Karpas-422 (cell line): ENCODE data around the gene THOC1. TPM values are rescaled to one million over a fixed set of nuclear protein-coding genes. Genes with fewer than 3 reads are reported as not detected.

Experiments
- DNase-seq: peaks from one replicate; pipeline ENCODE4 v3.0.0-alpha.2; 2015
- H2AFZ ChIP-seq: fragments of 200-600 bp; sonication (generic); 2 replicates; pipeline ENCODE4 v1.6.1; 2014; ENCODE audit warnings: antibody characterized with exemption, low read length, mixed read lengths
- H3K27ac ChIP-seq: fragments of 200-600 bp; sonication (generic); 2 replicates; pipeline ENCODE4 v1.5.1; 2014; ENCODE audit warnings: mild to moderate bottlenecking, low read length, moderate library complexity
- H3K27me3 ChIP-seq: fragments of 200-600 bp; sonication (generic); 2 replicates; pipeline ENCODE4 v1.6.1; 2014; ENCODE audit warnings: low read length, mixed read lengths
- H3K36me3 ChIP-seq: fragments of 200-600 bp; sonication (generic); 2 replicates; pipeline ENCODE4 v1.6.1; 2014; ENCODE audit warnings: low read length, mixed read lengths; ENCODE audit not compliant: insufficient read depth
- H3K4me1 ChIP-seq: fragments of 200-600 bp; sonication (generic); 2 replicates; pipeline ENCODE4 v1.6.1; 2014; ENCODE audit warnings: mild to moderate bottlenecking, low read length, mixed read lengths
- H3K4me2 ChIP-seq: fragments of 200-600 bp; sonication (generic); 2 replicates; pipeline ENCODE4 v1.6.1; 2014; ENCODE audit warnings: low read length, low read depth, mild to moderate bottlenecking; ENCODE audit not compliant: poor library complexity, severe bottlenecking
- H3K4me3 ChIP-seq: fragments of 200-600 bp; sonication (generic); 2 replicates; pipeline ENCODE4 v1.5.1; 2014; ENCODE audit warnings: mild to moderate bottlenecking, antibody characterized with exemption, low read length, mixed read lengths
- H3K79me2 ChIP-seq: fragments of 200-600 bp; sonication (generic); 2 replicates; pipeline ENCODE4 v1.6.1; 2014; ENCODE audit warnings: mild to moderate bottlenecking, low read length, mixed read lengths
- H3K9ac ChIP-seq: fragments of 200-600 bp; sonication (generic); 2 replicates; pipeline ENCODE4 v1.6.0; 2014; ENCODE audit warnings: low read length
- H3K9me2 ChIP-seq: fragments of 200-600 bp; sonication (generic), shearing (Covaris generic); replicated peaks from 2 replicates; pipeline ENCODE4 v1.6.0; 2014; ENCODE audit warnings: mild to moderate bottlenecking, low read length, moderate library complexity; ENCODE audit not compliant: insufficient read depth
- H3K9me3 ChIP-seq: fragments of 300-700, 200-600 bp; sonication (generic); 2 replicates; pipeline ENCODE4 v1.6.1; 2014; ENCODE audit warnings: low read length, mixed read lengths
- H4K20me1 ChIP-seq: fragments of 200-600 bp; sonication (generic); 2 replicates; pipeline ENCODE4 v1.6.1; 2014; ENCODE audit warnings: mild to moderate bottlenecking, antibody characterized with exemption, low read length, low read depth; ENCODE audit not compliant: insufficient read depth
- total RNA-seq: library from RNA; depleted of rRNA; stranded (reverse); fragments of >200 nt; shearing (Covaris generic); gene quantifications from 2 replicates; pipeline ENCODE4 v1.2.3, GENCODE V29; 2014; ENCODE audit warnings: low replicate concordance

Gene THOC1
- total RNA-seq, 1 experiment from 2014 or later: 84.2 TPM

DNA sequence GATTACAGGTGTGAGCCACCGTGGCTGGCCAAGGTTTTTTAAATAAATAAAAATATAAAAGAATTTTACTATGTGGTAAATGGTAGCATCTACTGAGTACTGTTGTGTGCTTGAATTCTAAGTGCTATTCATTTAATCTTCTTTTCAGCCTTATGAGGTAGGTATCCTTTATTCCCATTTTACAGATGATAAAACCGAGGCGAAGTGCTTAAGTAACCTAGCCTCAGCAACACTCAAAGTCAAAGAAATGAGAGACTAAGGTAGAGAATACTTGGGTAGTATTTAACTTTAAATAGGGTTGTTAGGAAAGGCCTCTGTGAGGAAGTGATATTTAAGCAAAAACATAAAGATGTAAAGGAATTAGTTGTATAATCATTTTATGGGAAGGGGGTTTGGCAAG lies 5.7 kb upstream of the THOC1 start:
- Histone ChIP-seq H3K9me3 (no peaks in the 10 kb centered on the region), H3K4me1 (peaks cover 13% of the 10 kb centered on the region), H2AFZ (no peak overlapping the region), H3K9ac (no peak overlapping the region), H3K27ac (no peak overlapping the region), H3K27me3 (no peaks in the 10 kb centered on the region), H3K4me3 (no peak overlapping the region), H3K36me3 (no peaks in the 10 kb centered on the region), H3K4me2 (no peak overlapping the region), H3K79me2 (peaks cover 6% of the 10 kb centered on the region), H3K9me2 (no peaks in the 10 kb centered on the region), H4K20me1 (no peaks in the 10 kb centered on the region)
- no peak for DNase-seq

DNA sequence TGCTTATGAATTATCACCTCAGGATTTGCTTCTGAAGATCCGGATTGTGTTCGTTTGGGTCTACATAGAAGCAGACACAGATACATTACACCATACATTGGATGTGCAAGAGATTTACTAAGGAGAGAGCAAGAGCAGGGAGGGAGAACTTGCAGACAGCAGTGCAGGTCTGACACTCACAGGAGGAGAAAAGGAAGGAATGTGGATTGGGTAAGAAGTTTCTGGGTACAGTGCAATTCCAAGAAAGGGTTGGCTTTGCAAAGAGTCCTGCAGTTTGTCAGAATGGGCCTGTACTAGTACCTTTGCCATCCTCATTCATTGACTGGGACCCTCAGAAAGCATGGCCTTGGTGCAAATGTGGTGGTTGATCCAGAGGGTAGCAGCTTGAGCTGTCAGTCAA lies 4.8 kb upstream of the THOC1 start:
- no peak for DNase-seq
- Histone ChIP-seq H3K9me3 (no peaks in the 10 kb centered on the region), H4K20me1 (no peaks in the 10 kb centered on the region), H3K4me2 (no peak overlapping the region), H3K4me1 (peaks cover 13% of the 10 kb centered on the region), H3K79me2 (peaks cover 12% of the 10 kb centered on the region), H3K27ac (no peak overlapping the region), H3K9ac (no peak overlapping the region), H3K9me2 (no peaks in the 10 kb centered on the region), H2AFZ (no peak overlapping the region), H3K27me3 (no peaks in the 10 kb centered on the region), H3K4me3 (no peak overlapping the region), H3K36me3 (no peaks in the 10 kb centered on the region)

DNA sequence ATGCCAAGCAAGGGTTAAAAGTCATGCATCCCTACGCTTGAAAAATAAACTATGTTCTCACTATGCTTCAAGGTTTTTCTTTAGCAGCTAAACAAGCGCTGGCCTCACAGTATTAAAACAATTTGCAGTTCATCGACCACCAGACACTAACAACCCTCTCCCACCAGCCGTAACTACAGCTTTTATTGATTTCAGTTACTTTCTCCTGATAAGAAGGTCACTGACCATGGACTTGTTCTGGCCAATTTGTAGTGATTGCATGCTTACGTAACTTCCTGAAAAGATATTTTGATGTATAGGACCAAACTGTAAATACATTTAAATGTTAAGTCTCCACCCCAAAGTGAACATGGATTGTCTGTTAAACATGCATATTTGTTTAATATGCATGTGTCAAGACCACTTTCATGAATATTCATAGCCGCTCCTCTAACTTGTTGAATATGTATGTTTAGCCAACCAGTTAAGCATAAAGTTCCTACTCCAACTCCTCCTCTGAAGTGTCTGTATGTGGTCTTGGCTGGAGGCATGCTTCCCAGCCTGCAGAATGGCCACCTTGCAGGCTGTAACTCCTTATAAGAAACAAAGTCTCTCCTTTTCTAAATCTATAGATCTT lies 1.7 kb upstream of the THOC1 start:
- no peaks in the 10 kb centered on the region for H3K9me3 ChIP-seq
- no peaks in the 10 kb centered on the region for H3K27me3 ChIP-seq
- H3K4me2 ChIP-seq: peak overlapping the region; percentile 90
- peaks cover 42% of the 10 kb centered on the region for H3K79me2 ChIP-seq
- no peak overlapping the region for H3K9ac ChIP-seq
- no peaks in the 10 kb centered on the region for H3K9me2 ChIP-seq
- H3K4me1 ChIP-seq: peaks cover 29% of the 10 kb centered on the region
- peak; percentile 43 for DNase-seq
- H2AFZ ChIP-seq: no peak overlapping the region
- peaks cover 7% of the 10 kb centered on the region; the same call in 1 of the 2 replicates for H3K36me3 ChIP-seq
- H3K27ac ChIP-seq: no peak overlapping the region
- 0 out of 2 replicates have a peak overlapping the region, but pooled peaks have one; percentile 2 for H3K4me3 ChIP-seq
- H4K20me1 ChIP-seq: no peaks in the 10 kb centered on the region

DNA sequence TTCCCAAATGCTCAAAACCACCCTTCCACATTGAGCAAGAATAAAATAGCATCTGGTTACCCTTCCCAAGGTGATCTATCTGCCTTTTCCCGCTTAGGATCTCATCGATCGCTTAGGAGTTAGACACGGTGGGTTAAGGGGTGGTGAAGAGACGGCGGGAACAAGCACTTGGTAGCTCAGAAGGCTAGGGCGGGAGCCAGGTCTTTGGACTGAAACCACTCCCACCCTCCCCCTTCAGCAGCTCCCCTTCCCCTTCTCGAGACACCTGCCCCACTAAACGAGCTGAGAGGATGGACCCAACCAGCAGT lies 513 bp downstream of the THOC1 start:
- Histone ChIP-seq H3K9me3 (no peaks in the 10 kb centered on the region), H3K79me2 (peaks cover 50% of the 10 kb centered on the region), H3K36me3 (peaks cover 20% of the 10 kb centered on the region; the same call in 1 of the 2 replicates), H2AFZ (peak overlapping the region; percentile 49; the same call in 1 of the 2 replicates), H4K20me1 (no peaks in the 10 kb centered on the region), H3K9ac (peak overlapping the region; percentile 98), H3K9me2 (no peaks in the 10 kb centered on the region), H3K4me3 (peak overlapping the region; percentile 96), H3K27ac (peak overlapping the region; percentile 14; the same call in 1 of the 2 replicates), H3K27me3 (no peaks in the 10 kb centered on the region), H3K4me1 (peaks cover 29% of the 10 kb centered on the region), H3K4me2 (peak overlapping the region; percentile 90)
- no peak for DNase-seq

DNA sequence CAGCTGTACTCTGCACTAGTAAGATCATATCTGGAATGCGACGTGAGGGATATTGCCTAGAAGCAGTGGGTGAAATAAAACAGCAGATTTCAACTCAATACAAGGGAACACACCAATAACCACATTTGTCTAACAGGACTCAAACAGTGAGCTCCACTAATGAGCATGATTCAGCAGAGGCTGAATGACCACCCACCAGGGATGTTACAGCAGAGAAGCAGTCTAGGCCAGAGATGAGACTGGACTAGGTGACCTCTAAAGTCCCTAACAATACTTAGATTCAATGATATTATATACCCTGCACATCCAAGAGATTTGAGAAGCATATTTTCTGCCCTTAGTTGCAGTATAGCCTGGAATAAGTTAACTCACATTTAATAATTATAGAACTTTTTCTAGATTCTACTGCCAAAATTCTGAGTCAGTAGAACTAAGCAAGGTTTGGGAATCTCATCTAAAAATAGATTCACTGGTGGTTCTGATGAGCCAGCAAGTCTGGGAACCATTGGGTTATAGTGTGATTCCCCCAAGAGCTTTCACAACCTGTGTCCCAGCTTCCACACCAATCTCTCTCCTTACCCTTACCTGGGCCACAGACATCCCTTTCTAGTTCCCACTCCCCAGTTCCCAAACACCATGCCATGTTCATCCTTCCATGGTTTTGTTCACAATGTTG lies 6.3 kb downstream of the THOC1 start:
- no peak overlapping the region for H3K4me3 ChIP-seq
- peaks cover 10% of the 10 kb centered on the region for H3K4me1 ChIP-seq
- no peak overlapping the region for H2AFZ ChIP-seq
- H3K9me2 ChIP-seq: no peaks in the 10 kb centered on the region
- H3K27me3 ChIP-seq: no peaks in the 10 kb centered on the region
- no peaks in the 10 kb centered on the region for H4K20me1 ChIP-seq
- H3K36me3 ChIP-seq: peaks cover 66% of the 10 kb centered on the region
- no peaks in the 10 kb centered on the region for H3K9me3 ChIP-seq
- no peak overlapping the region for H3K9ac ChIP-seq
- no peak for DNase-seq
- H3K4me2 ChIP-seq: no peak overlapping the region
- no peak overlapping the region for H3K27ac ChIP-seq
- H3K79me2 ChIP-seq: peaks cover 33% of the 10 kb centered on the region

DNA sequence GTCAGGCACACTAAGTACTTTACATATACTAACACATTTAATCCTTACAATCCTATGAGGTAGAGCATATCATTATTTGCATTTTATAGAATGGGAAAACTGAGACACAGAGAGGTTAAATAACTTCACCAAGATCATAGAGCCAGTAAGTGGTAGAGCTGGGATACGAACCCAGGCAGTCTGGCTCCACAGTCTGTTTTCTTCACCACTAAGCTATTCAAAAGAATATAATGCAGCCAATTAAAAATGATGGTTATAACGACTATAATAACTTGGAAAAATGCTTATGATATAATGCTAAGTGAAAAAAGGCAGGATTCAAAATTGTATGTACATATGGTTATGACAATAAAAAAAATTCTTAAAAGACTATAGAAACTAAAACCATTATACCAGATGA lies 7.3 kb downstream of the THOC1 start:
- H3K79me2 ChIP-seq: peaks cover 23% of the 10 kb centered on the region
- no peaks in the 10 kb centered on the region for H4K20me1 ChIP-seq
- no peak overlapping the region for H3K27ac ChIP-seq
- no peak overlapping the region for H3K4me2 ChIP-seq
- no peaks in the 10 kb centered on the region for H3K9me2 ChIP-seq
- peaks cover under 1% of the 10 kb centered on the region; the same call in 1 of the 2 replicates for H3K4me1 ChIP-seq
- no peak overlapping the region for H3K4me3 ChIP-seq
- H3K27me3 ChIP-seq: no peaks in the 10 kb centered on the region
- DNase-seq: no peak
- H3K9ac ChIP-seq: no peak overlapping the region
- H3K9me3 ChIP-seq: no peaks in the 10 kb centered on the region
- H2AFZ ChIP-seq: no peak overlapping the region
- H3K36me3 ChIP-seq: peaks cover 71% of the 10 kb centered on the region

DNA sequence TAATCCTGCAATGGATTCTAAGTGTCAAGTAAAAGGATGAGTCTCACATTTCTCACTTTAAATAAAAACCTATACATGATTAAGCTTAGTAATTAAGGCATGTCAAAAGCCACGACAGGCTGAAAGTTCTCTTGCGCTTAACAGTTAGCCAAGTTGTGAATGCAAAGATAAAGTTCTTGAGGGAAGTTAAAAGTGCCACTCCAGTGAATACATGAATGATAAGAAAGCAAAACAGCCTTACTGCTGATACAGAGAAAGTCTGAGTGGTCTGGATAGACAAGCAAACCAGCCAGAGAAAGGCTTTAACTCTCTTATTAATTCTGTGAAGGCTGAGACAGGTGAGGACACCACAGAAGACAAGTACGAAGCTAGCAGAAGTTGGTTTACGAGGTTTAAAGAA lies 12.7 kb downstream of the THOC1 start:
- H3K4me3 ChIP-seq: no peak overlapping the region
- H3K79me2 ChIP-seq: peaks cover 8% of the 10 kb centered on the region; the same call in 1 of the 2 replicates
- no peak for DNase-seq
- no peaks in the 10 kb centered on the region for H3K4me1 ChIP-seq
- no peaks in the 10 kb centered on the region for H3K9me2 ChIP-seq
- H2AFZ ChIP-seq: no peak overlapping the region
- H3K27me3 ChIP-seq: no peaks in the 10 kb centered on the region
- H3K4me2 ChIP-seq: no peak overlapping the region
- H3K36me3 ChIP-seq: peaks cover 86% of the 10 kb centered on the region
- H4K20me1 ChIP-seq: no peaks in the 10 kb centered on the region
- no peak overlapping the region for H3K9ac ChIP-seq
- H3K9me3 ChIP-seq: no peaks in the 10 kb centered on the region
- H3K27ac ChIP-seq: no peak overlapping the region

DNA sequence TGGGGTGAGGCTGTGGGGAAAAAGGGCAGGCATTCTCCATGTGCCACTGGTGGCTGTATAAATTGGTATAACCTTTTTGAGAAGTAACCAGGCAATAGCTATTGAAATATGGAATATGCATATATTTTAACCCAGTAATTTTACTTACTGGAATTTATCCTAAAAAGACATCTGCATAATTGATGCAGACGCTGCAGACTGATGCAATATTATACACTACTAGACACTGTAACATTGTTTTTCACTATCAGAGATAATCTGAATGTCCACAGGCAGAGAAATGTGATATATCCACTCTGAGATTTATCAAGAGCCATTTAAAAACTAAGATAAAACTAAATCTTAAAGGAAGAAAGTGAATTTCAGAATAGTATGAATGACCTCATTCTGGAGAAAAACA lies 14.7 kb downstream of the THOC1 start:
- Histone ChIP-seq H2AFZ (no peak overlapping the region), H3K36me3 (peaks cover 75% of the 10 kb centered on the region), H3K79me2 (peaks cover 9% of the 10 kb centered on the region; the same call in 1 of the 2 replicates), H4K20me1 (no peaks in the 10 kb centered on the region), H3K9ac (no peak overlapping the region), H3K27ac (no peak overlapping the region), H3K27me3 (no peaks in the 10 kb centered on the region), H3K4me1 (no peaks in the 10 kb centered on the region), H3K4me3 (no peak overlapping the region), H3K9me3 (no peaks in the 10 kb centered on the region), H3K4me2 (no peak overlapping the region), H3K9me2 (no peaks in the 10 kb centered on the region)
- DNase-seq: no peak
